Astrocyte (in vitro differentiated cells and primary cell): ENCODE measurements around the gene TOP2A.

Source experiments
- CTCF ChIP-seq: IDR thresholded peaks from 2 replicates; pipeline ENCODE4 v1.5.1; 2011; ENCODE audit warnings: low read depth, mild to moderate bottlenecking, inconsistent platforms, low read length, moderate library complexity; ENCODE audit not compliant: insufficient read depth
- EZH2 ChIP-seq: IDR thresholded peaks from 2 replicates; pipeline ENCODE4 v1.6.1; 2012; ENCODE audit warnings: mild to moderate bottlenecking, low read length, inconsistent platforms; ENCODE audit not compliant: insufficient read depth

DNA sequence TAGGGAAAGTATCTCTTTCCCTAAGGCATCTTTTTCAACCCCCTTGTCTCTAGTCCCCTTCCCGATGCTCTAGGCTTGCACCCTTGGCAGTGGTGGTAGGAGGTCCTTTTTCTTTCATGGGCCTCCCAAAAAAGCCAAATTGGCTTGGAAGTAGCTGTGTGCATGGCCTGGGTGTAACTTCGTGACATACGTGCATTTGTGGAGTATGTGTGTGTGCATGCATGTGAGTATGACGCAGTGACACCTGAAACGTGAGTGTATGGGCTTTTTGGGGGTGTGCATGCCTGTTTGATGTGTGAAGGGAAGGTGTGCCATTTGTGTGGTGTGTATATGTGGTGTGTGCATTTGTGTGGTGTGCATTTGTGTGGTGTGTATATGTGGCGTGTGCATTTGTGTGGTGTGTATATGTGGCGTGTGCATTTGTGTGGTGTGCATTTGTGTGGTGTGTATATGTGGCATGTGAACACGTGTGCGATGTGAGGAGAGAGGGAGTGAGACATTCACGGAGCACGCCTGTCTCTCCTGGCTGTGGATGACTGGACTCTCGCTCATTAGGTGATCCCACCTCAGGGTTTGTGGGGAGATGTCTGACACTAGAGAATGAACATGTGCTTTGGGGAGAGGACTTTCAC is 41.3 kb upstream of the TOP2A start:
- TF ChIP-seq CTCF (no peak), EZH2 (no peak)
